Neural progenitor cell (in vitro differentiated cells): ENCODE data around the gene FMNL2. TPM values are rescaled to one million over a fixed set of nuclear protein-coding genes. Genes with fewer than 3 reads are reported as not detected.

Experiments
- DNase-seq: peaks from one replicate; pipeline ENCODE4 v3.0.0-alpha.2; 2016; ENCODE audit warnings: low spot score
- H2AFZ ChIP-seq: fragments of 200-600 bp; sonication (generic); replicated peaks from 2 replicates; pipeline ENCODE4 v1.6.1; 2016; ENCODE audit warnings: antibody characterized with exemption
- H3F3A ChIP-seq: fragments of 200-600 bp; sonication (generic); 2 replicates; pipeline ENCODE4 v1.6.1; 2016; ENCODE audit warnings: antibody characterized with exemption, low read depth
- H3K27ac ChIP-seq: fragments of 200-600 bp; sonication (generic); 2 replicates; pipeline ENCODE4 v1.5.1; 2016; ENCODE audit warnings: mild to moderate bottlenecking
- H3K27me3 ChIP-seq: fragments of 200-600 bp; sonication (generic); 2 replicates; pipeline ENCODE4 v1.6.1; 2016; ENCODE audit warnings: mild to moderate bottlenecking, moderate library complexity
- H3K36me3 ChIP-seq: fragments of 200-600 bp; sonication (generic); 2 replicates; pipeline ENCODE4 v1.5.1; 2016
- H3K4me1 ChIP-seq: fragments of 200-600 bp; sonication (generic); 2 replicates; pipeline ENCODE4 v1.6.1; 2016; ENCODE audit warnings: mixed run types
- H3K4me2 ChIP-seq: fragments of 200-600 bp; sonication (generic); 2 replicates; pipeline ENCODE4 v1.6.1; 2016
- H3K4me3 ChIP-seq: fragments of 200-600 bp; sonication (generic); 2 replicates; pipeline ENCODE4 v1.5.1; 2016
- H3K79me2 ChIP-seq: fragments of 200-600 bp; sonication (generic); 2 replicates; pipeline ENCODE4 v1.6.1; 2016; ENCODE audit warnings: low read depth
- H3K9ac ChIP-seq: fragments of 200-600 bp; sonication (generic); 2 replicates; pipeline ENCODE4 v1.6.1; 2016
- H3K9me3 ChIP-seq: fragments of 200-600 bp; sonication (generic); 2 replicates; pipeline ENCODE4 v1.5.1; 2016; ENCODE audit warnings: low read depth
- H4K20me1 ChIP-seq: fragments of 200-600 bp; sonication (generic); 2 replicates; pipeline ENCODE4 v1.6.1; 2016; ENCODE audit warnings: low read depth
- H3K27ac Mint-ChIP-seq: 3 replicates; pipeline ENCODE4 v1.8.0; 2021; ENCODE audit warnings: mixed read lengths
- H3K27me3 Mint-ChIP-seq: 2 replicates; pipeline ENCODE4 v1.8.0; 2022; ENCODE audit warnings: low read depth, mild to moderate bottlenecking, inconsistent platforms, moderate library complexity, mixed read lengths; ENCODE audit not compliant: insufficient read depth
- H3K36me3 Mint-ChIP-seq: 3 replicates; pipeline ENCODE4 v1.8.0; 2021; ENCODE audit warnings: mixed read lengths
- H3K4me1 Mint-ChIP-seq: 3 replicates; pipeline ENCODE4 v1.8.0; 2021; ENCODE audit warnings: mixed read lengths
- H3K4me3 Mint-ChIP-seq: 3 replicates; pipeline ENCODE4 v1.8.0; 2021; ENCODE audit warnings: mild to moderate bottlenecking, moderate library complexity, mixed read lengths
- H3K9me3 Mint-ChIP-seq: 3 replicates; pipeline ENCODE4 v1.8.0; 2020; ENCODE audit warnings: mixed read lengths
- EZH2 ChIP-seq: fragments of 200-600 bp; sonication (generic); IDR thresholded peaks from 2 replicates; pipeline ENCODE4 v1.6.1; 2017; ENCODE audit warnings: antibody characterized with exemption, mild to moderate bottlenecking, moderate library complexity
- EZH2phosphoT487 ChIP-seq: fragments of 200-600 bp; sonication (generic); IDR thresholded peaks from 2 replicates; pipeline ENCODE4 v1.6.1; 2017; ENCODE audit warnings: antibody characterized with exemption
- total RNA-seq: library from RNA; depleted of rRNA; stranded (reverse); fragments of >200 nt; gene quantifications from 2 replicates; pipeline ENCODE4 v1.2.3, GENCODE V29; 2015; ENCODE audit warnings: low replicate concordance
- TF ChIP-seq, protein P1 (sequence below): fragments of 200-600 bp; sonication (generic); IDR thresholded peaks from 2 replicates; pipeline ENCODE4 v1.5.1; 2017; ENCODE audit warnings: antibody characterized with exemption, mild to moderate bottlenecking

Gene FMNL2
- total RNA-seq, 1 donor from 2014 or later = 99.7 TPM

DNA sequence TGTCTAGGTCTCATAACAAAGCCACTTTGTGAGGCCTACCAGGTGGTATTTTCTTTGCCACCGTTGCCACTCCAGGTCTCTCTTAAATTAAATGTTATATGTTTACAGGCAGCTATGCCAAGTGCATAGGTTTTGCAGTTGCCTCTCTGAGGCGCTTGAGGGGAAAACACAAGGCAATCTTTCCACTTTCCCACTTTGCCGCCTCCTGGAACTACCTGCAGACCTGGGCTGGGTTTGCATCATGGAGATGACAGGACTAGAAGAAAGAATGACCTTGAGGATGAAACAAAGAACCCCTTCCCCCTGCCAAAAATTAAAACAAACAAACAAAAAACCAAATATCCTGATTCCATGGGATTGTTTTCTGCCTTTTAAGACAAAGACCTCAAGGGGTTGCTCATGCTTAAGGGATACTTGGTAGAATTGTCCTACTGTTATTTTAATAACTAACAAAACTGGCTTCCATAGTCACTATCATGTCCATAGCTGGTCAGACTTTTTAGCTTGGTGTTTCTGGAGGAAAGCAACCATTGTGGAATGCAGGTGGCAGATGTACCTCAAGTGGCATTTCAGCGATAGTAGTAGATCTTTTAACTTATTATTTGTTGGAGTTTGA is 222.4 kb downstream of the FMNL2 start:
- Mint-ChIP-seq H3K4me1 (peaks cover 2% of the 10 kb centered on the region), H3K27ac (no peak overlapping the region), H3K27me3 (no peaks in the 10 kb centered on the region), H3K9me3 (no peaks in the 10 kb centered on the region), H3K4me3 (no peak overlapping the region), H3K36me3 (peaks cover 6% of the 10 kb centered on the region)
- Histone ChIP-seq H3K36me3 (no peaks in the 10 kb centered on the region), H3K9ac (no peak overlapping the region), H3K27ac (no peak overlapping the region), H3K4me2 (no peak overlapping the region), H3K9me3 (no peaks in the 10 kb centered on the region), H2AFZ (no peak overlapping the region), H4K20me1 (peaks cover 15% of the 10 kb centered on the region), H3K4me3 (no peak overlapping the region), H3K4me1 (no peaks in the 10 kb centered on the region), H3K79me2 (no peaks in the 10 kb centered on the region), H3F3A (no peaks in the 10 kb centered on the region), H3K27me3 (no peaks in the 10 kb centered on the region)
- DNase-seq = no peak
- TF ChIP-seq EZH2 = no peak
- TF ChIP-seq, protein P1, sequence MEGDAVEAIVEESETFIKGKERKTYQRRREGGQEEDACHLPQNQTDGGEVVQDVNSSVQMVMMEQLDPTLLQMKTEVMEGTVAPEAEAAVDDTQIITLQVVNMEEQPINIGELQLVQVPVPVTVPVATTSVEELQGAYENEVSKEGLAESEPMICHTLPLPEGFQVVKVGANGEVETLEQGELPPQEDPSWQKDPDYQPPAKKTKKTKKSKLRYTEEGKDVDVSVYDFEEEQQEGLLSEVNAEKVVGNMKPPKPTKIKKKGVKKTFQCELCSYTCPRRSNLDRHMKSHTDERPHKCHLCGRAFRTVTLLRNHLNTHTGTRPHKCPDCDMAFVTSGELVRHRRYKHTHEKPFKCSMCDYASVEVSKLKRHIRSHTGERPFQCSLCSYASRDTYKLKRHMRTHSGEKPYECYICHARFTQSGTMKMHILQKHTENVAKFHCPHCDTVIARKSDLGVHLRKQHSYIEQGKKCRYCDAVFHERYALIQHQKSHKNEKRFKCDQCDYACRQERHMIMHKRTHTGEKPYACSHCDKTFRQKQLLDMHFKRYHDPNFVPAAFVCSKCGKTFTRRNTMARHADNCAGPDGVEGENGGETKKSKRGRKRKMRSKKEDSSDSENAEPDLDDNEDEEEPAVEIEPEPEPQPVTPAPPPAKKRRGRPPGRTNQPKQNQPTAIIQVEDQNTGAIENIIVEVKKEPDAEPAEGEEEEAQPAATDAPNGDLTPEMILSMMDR = no peak

DNA sequence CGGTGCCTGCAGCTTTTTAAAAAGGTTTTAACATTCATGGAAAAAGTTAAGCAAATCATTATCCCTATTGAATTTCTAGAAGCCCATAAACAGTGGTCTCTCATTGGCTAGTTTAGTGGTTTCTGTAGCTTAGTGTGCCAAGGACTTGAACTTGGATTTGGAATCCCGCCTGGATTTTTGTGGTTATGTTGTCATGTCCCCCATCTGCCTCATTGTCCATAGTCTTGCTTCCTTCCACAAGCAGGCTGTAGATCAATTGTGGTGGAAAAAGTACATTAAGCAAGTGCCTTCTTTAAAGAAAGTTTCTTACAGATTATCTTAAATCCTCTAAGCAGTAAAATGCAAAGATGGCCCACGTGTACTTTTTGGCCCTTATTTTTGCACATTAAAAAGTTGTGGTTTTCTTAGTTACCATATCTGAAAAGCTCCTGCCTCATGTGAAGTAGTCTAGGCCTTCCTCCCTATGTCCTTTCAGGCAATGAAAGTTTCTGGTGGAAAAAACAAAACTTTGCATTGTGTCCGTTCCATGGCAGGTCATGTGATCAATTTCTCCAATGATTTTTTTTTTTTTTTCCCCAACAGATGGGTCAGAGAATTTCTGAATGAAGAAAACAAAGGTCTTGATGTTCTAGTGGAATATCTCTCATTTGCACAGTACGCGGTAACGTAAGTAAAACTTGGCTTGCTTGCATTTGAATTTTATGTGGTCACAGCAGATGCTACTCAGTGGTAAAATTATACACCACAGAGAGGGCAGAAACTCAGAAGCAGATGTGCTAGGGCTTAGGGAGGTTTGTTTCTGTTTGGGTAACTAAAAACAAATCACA is 223.4 kb downstream of the FMNL2 start:
- Histone ChIP-seq H3K9ac (no peak overlapping the region), H3K4me2 (no peak overlapping the region), H3K79me2 (no peaks in the 10 kb centered on the region), H3K4me1 (no peaks in the 10 kb centered on the region), H3K36me3 (no peaks in the 10 kb centered on the region), H3K27ac (no peak overlapping the region), H3K27me3 (no peaks in the 10 kb centered on the region), H2AFZ (no peak overlapping the region), H3K9me3 (no peaks in the 10 kb centered on the region), H4K20me1 (peaks cover 10% of the 10 kb centered on the region), H3K4me3 (no peak overlapping the region), H3F3A (no peaks in the 10 kb centered on the region)
- Mint-ChIP-seq H3K27ac (no peak overlapping the region), H3K4me1 (peaks cover 2% of the 10 kb centered on the region), H3K9me3 (no peaks in the 10 kb centered on the region), H3K4me3 (no peak overlapping the region), H3K36me3 (peaks cover 6% of the 10 kb centered on the region), H3K27me3 (no peaks in the 10 kb centered on the region)
- no peak for TF ChIP-seq EZH2phosphoT487
- TF ChIP-seq, protein P1 = no peak
- TF ChIP-seq EZH2 = no peak
- no peak for DNase-seq

DNA sequence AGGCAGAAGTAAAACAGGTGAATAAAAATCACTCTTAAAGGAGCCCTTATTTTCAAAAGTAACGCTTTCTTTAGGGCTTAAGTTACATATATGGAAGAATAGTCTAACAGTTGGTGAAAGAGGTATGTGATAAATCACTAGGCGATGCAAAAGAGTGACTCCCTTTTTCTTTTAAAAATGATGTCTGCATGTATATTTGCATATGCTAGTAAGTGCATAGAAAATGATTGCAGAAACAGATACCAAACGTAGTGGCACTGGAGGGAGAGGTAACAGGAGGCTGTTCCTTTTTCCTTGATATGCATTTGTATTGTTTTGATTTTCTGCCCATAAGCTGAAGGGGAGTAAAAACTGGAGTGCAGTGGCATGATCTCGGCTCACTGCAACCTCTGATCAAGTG is 224.0 kb downstream of the FMNL2 start:
- H3K9me3 Mint-ChIP-seq = no peaks in the 10 kb centered on the region
- DNase-seq = no peak
- H3K4me1 ChIP-seq = no peaks in the 10 kb centered on the region
- H3K27me3 ChIP-seq = no peaks in the 10 kb centered on the region
- H3K27me3 Mint-ChIP-seq = peaks cover 3% of the 10 kb centered on the region
- H3K9ac ChIP-seq = no peak overlapping the region
- H4K20me1 ChIP-seq = peaks cover 10% of the 10 kb centered on the region
- H3K27ac ChIP-seq = no peak overlapping the region
- H3K4me1 Mint-ChIP-seq = peaks cover 5% of the 10 kb centered on the region
- no peak overlapping the region for H3K4me2 ChIP-seq
- H3K4me3 Mint-ChIP-seq = no peak overlapping the region
- TF ChIP-seq, protein P1 = no peak
- TF ChIP-seq EZH2 (no peak), EZH2phosphoT487 (no peak)
- no peaks in the 10 kb centered on the region for H3K9me3 ChIP-seq
- H3K4me3 ChIP-seq = no peak overlapping the region
- no peaks in the 10 kb centered on the region for H3K36me3 ChIP-seq
- H2AFZ ChIP-seq = no peak overlapping the region
- H3K79me2 ChIP-seq = no peaks in the 10 kb centered on the region
- no peak overlapping the region for H3K27ac Mint-ChIP-seq
- H3F3A ChIP-seq = no peaks in the 10 kb centered on the region
- peaks cover 6% of the 10 kb centered on the region for H3K36me3 Mint-ChIP-seq
